GM03348 (cell line): ENCODE data around the gene GJC2.
A peak's percentile ranks its signal among the peaks of the same experiment; 100 is the strongest.
"Not testable (repeated sequence)": the region's sequence is repeated elsewhere in the genome, so short reads cannot be mapped to it uniquely, and the experiment has no call there.

ENCODE experiments used
- DNase-seq: peaks from one replicate; pipeline ENCODE4 v3.0.0; 2012; ENCODE audit warnings: low spot score

The GJC2 gene

GRCh38 chr1:228173528-228174481 is 24.1 kb downstream of the GJC2 start:
- peak; percentile 24 for DNase-seq

- peak; percentile 27 for DNase-seq
Observed at GRCh38 chr1:228174482-228175315, 25.0 kb downstream of the GJC2 start.

GRCh38 chr1:228175316-228176023 is 25.7 kb downstream of the GJC2 start:
- DNase-seq = no peak

- no peak for DNase-seq
Observed at GRCh38 chr1:228176024-228176395, 26.3 kb downstream of the GJC2 start.

GRCh38 chr1:228176461-228177182 is 26.9 kb downstream of the GJC2 start:
- no peak for DNase-seq

- no peak for DNase-seq
Observed at GRCh38 chr1:228177183-228177475, 27.4 kb downstream of the GJC2 start.

GRCh38 chr1:228177721-228178710 is 28.3 kb downstream of the GJC2 start:
- DNase-seq = no peak

- no peak for DNase-seq
Observed at GRCh38 chr1:228178737-228179684, 29.3 kb downstream of the GJC2 start.

GRCh38 chr1:228180271-228180958 is 30.7 kb downstream of the GJC2 start:
- no peak for DNase-seq

GRCh38 chr1:228180959-228181644 is 31.4 kb downstream of the GJC2 start:
- DNase-seq = no peak

GRCh38 chr1:228181645-228182034 is 31.9 kb downstream of the GJC2 start:
- no peak for DNase-seq

- no peak for DNase-seq
Observed at GRCh38 chr1:228182296-228183030, 32.7 kb downstream of the GJC2 start.

- DNase-seq = no peak
Observed at GRCh38 chr1:228184152-228184551, 34.4 kb downstream of the GJC2 start.

GRCh38 chr1:228185641-228185965 is 35.9 kb downstream of the GJC2 start:
- DNase-seq = no peak

GRCh38 chr1:228188249-228188648 is 38.5 kb downstream of the GJC2 start:
- not testable (repeated sequence) for DNase-seq

- no peak for DNase-seq
Observed at GRCh38 chr1:228190182-228190581, 40.5 kb downstream of the GJC2 start.

- DNase-seq = no peak
Observed at GRCh38 chr1:228190778-228191177, 41.0 kb downstream of the GJC2 start.

- no peak for DNase-seq
Observed at GRCh38 chr1:228194436-228194835, 44.7 kb downstream of the GJC2 start.
